ENCODE measurements around the gene DGCR2. TPM values are rescaled to one million over a fixed set of nuclear protein-coding genes. Genes with fewer than 3 reads are reported as not detected.
"Not testable (repeated sequence)": the region's sequence is repeated elsewhere in the genome, so short reads cannot be mapped to it uniquely, and the experiment has no call there.

DGCR2 gene
- total RNA-seq, 4 donors from 2014 or later, result 29.5 to 62.4 (median 30.5) TPM

GRCh38 chr22:19012308-19012986 is 109.8 kb downstream of the DGCR2 start:
- DNase-seq (ENCODE audit: low spot score), result no peak
- no peak for TF ChIP-seq CTCF (IDR thresholded peaks at IDR 0.05)
- ATAC-seq (ENCODE audit: low FRiP score), result no peak

GRCh38 chr22:19011611-19012010 is 110.6 kb downstream of the DGCR2 start:
- ATAC-seq (ENCODE audit: low FRiP score); DNase-seq (ENCODE audit: low spot score): not testable (repeated sequence)

GRCh38 chr22:19011075-19011474 is 111.1 kb downstream of the DGCR2 start:
- no peak for DNase-seq (ENCODE audit: low spot score)
- no peak for TF ChIP-seq CTCF (IDR thresholded peaks at IDR 0.05)
- ATAC-seq (ENCODE audit: low FRiP score), result no peak

- DNase-seq (ENCODE audit: low spot score) (no peak), ATAC-seq (ENCODE audit: low FRiP score) (no peak)
- no peak for TF ChIP-seq CTCF (IDR thresholded peaks at IDR 0.05)
Measured at GRCh38 chr22:19005905-19006304, 116.3 kb downstream of the DGCR2 start.

GRCh38 chr22:19004471-19004870 is 117.7 kb downstream of the DGCR2 start:
- DNase-seq (ENCODE audit: low spot score) (no peak), ATAC-seq (ENCODE audit: low FRiP score) (no peak)
- TF ChIP-seq CTCF (IDR thresholded peaks at IDR 0.05), result no peak

GRCh38 chr22:19003508-19003907 is 118.7 kb downstream of the DGCR2 start:
- no peak for TF ChIP-seq CTCF (IDR thresholded peaks at IDR 0.05)
- ATAC-seq (ENCODE audit: low FRiP score) (no peak), DNase-seq (ENCODE audit: low spot score) (no peak)

GRCh38 chr22:19002684-19003038 is 119.6 kb downstream of the DGCR2 start:
- no peak for TF ChIP-seq CTCF (IDR thresholded peaks at IDR 0.05)
- DNase-seq (ENCODE audit: low spot score) (no peak), ATAC-seq (ENCODE audit: low FRiP score) (no peak)

Measured in omental fat pad (tissue), 4 donors.